Measurements from ENCODE around the gene NUP153. TPM values are rescaled to one million over a fixed set of nuclear protein-coding genes. Genes with fewer than 3 reads are reported as not detected.

The NUP153 gene
- polyA plus RNA-seq, 2 of the 4 experiments (the other 2 are of a cell fraction) = 26.4 to 47.3 TPM

DNA sequence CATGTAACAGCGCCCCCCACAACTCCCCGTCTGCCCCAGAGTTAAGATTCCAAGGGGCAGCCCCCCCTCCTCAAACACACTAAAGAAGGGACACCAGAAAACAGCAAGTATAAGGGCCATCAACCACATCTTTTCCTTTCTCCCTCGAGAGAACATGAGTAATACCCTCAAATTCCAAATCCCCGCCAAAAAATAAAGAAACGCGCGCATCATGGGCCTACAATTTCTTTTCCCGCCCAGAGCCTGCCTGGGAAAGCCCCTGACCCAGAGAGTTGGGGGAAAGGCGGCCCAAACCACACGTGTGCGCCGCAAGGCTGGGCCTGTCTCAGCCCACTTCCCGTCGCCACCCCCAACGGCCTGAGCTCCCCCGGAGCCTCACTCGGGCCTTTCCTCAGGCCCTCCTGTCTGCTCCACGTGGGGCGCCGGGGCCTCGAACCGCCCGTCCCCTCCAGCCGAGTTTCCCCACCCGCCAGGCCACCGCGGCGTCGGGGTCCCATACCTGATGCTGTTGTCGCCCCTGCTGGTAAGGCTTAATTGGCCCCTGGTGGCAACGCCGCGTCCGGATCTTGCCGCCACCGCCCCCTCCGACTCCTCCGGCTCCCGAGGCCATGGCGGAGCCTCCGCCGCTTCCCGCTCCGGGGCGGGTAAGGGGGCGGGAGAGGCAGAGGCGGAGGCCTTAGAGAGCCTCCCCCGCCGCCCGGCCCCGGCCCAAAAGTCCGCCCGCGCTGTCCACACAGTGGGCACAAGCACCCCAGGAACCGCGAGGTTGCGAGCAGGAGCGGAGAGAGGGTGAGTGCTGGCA lies 746 bp downstream of the NUP153 start (continued):
- TF ChIP-seq, protein P1, sequence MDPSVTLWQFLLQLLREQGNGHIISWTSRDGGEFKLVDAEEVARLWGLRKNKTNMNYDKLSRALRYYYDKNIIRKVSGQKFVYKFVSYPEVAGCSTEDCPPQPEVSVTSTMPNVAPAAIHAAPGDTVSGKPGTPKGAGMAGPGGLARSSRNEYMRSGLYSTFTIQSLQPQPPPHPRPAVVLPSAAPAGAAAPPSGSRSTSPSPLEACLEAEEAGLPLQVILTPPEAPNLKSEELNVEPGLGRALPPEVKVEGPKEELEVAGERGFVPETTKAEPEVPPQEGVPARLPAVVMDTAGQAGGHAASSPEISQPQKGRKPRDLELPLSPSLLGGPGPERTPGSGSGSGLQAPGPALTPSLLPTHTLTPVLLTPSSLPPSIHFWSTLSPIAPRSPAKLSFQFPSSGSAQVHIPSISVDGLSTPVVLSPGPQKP (IDR thresholded peaks at IDR 0.05; ENCODE audit: low read depth, low read length) = no peak
- no peak for TF ChIP-seq KDM1A (IDR thresholded peaks at IDR 0.05; ENCODE audit: low read depth)
- no peak for TF ChIP-seq HEYL (CRISPR knock-in tag; IDR thresholded peaks at IDR 0.05)
- TF ChIP-seq HDAC2 (IDR thresholded peaks at IDR 0.05) = no peak
- no peak for TF ChIP-seq NPAS2 (CRISPR knock-in tag; IDR thresholded peaks at IDR 0.05; ENCODE audit: borderline replicate concordance)
- no peak for TF ChIP-seq EHMT2 (IDR thresholded peaks at IDR 0.05; ENCODE audit: low read depth)
- no peak for TF ChIP-seq EP300 (IDR thresholded peaks at IDR 0.05)
- no peak for TF ChIP-seq KDM5A (IDR thresholded peaks at IDR 0.05)
- TF ChIP-seq HOXB5 (CRISPR knock-in tag; IDR thresholded peaks at IDR 0.05) = peak; percentile 65; the same call in 1 of the 2 replicates
- TF ChIP-seq FOXS1 (CRISPR knock-in tag; IDR thresholded peaks at IDR 0.05) = no peak
- no peak; the same call in 1 of the 2 replicates for TF ChIP-seq HOXB13 (CRISPR knock-in tag; IDR thresholded peaks at IDR 0.05; ENCODE audit: low read depth)
- TF ChIP-seq ESRRA (IDR thresholded peaks at IDR 0.05; ENCODE audit: borderline replicate concordance, low read length) = no peak

DNA sequence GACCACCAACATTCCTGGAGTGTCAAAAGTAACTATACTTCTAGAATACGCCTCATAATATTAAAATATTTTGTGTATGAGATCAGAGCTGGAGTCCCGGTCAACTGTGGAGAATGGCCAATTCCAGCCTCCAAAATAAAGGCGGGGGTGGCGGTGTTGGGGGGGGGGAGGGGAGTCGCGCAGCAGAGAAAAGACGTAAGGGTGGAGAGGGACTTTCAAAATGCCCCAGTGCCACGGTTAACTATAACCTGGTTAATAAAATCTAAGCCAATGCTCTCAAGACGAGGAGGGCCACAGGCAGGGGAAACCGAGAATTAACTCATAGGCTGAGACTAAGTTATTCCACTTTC lies 1.3 kb downstream of the NUP153 start:
- DNase-seq (ENCODE audit: low read depth in 1 of 2, low spot score in 1 of 2) (peak; percentile 52 to 57), ATAC-seq (peak; percentile 17 to 37; a peak in 4 of 6 replicates), FAIRE-seq (no peak)
- ChIA-PET CTCF (no interaction called here), POLR2A (no interaction called here)
- peak overlapping the region; percentile 94 for H3K4me3 ChIP-seq
- H3K27ac ChIP-seq = peak overlapping the region; percentile 98
- H3K4me1 ChIP-seq = peaks cover 25% of the 10 kb centered on the region; the same call in 2 of the 3 replicates
- WGBS (ENCODE audit: missing lambda C conversion rate) = 0% methylated on average over 7 of the region's 10 CpGs
- H3K9me3 ChIP-seq = no peaks in the 10 kb centered on the region
- TF ChIP-seq, protein P2, sequence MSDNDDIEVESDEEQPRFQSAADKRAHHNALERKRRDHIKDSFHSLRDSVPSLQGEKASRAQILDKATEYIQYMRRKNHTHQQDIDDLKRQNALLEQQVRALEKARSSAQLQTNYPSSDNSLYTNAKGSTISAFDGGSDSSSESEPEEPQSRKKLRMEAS (IDR thresholded peaks at IDR 0.05) = no peak
- no peak for TF ChIP-seq EHMT2 (IDR thresholded peaks at IDR 0.05; ENCODE audit: low read depth)
- TF ChIP-seq, protein P3, sequence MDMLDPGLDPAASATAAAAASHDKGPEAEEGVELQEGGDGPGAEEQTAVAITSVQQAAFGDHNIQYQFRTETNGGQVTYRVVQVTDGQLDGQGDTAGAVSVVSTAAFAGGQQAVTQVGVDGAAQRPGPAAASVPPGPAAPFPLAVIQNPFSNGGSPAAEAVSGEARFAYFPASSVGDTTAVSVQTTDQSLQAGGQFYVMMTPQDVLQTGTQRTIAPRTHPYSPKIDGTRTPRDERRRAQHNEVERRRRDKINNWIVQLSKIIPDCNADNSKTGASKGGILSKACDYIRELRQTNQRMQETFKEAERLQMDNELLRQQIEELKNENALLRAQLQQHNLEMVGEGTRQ (IDR thresholded peaks at IDR 0.05) = no peak
- TF ChIP-seq, protein P4, sequence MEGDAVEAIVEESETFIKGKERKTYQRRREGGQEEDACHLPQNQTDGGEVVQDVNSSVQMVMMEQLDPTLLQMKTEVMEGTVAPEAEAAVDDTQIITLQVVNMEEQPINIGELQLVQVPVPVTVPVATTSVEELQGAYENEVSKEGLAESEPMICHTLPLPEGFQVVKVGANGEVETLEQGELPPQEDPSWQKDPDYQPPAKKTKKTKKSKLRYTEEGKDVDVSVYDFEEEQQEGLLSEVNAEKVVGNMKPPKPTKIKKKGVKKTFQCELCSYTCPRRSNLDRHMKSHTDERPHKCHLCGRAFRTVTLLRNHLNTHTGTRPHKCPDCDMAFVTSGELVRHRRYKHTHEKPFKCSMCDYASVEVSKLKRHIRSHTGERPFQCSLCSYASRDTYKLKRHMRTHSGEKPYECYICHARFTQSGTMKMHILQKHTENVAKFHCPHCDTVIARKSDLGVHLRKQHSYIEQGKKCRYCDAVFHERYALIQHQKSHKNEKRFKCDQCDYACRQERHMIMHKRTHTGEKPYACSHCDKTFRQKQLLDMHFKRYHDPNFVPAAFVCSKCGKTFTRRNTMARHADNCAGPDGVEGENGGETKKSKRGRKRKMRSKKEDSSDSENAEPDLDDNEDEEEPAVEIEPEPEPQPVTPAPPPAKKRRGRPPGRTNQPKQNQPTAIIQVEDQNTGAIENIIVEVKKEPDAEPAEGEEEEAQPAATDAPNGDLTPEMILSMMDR (IDR thresholded peaks at IDR 0.05) = peak; percentile 23; the same call in 1 of the 3 replicates
- peak overlapping the region; percentile 96 for H3K4me2 ChIP-seq

DNA sequence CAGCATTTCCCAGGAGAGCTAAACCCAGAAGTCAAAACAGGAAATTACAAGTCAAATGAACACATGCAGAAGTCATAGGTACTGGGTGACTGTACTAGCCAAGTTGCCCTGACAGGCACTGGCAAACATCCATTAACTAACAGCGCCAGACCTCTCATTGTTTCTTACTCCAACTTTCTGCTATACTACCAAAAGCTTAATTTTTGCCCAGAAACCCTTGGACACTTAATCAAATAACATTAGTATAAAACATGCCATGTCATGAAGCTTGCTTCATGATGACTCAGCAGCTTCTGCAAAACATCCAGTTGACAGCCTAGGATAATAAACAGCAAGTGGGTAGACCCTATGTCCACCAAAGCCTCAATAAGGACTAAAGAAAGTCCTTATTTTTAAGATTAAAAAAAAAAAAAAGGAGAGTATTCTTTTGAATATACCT lies 3.5 kb downstream of the NUP153 start:
- Histone ChIP-seq H3K4me1 (peaks cover 27% of the 10 kb centered on the region; the same call in 2 of the 3 replicates), H3K4me3 (no peak overlapping the region)
- POLR2A ChIA-PET = no interaction called here

More for the DNA sequence above, 3.5 kb downstream of the NUP153 start:
- DNase-seq (ENCODE audit: low read depth in 1 of 2, low spot score in 1 of 2) (peak in 1 of 2 experiments; percentile 39), ATAC-seq (no peak), FAIRE-seq (no peak)
- Histone ChIP-seq H3K9me3 (no peaks in the 10 kb centered on the region), H3K4me2 (peak overlapping the region; percentile 96), H3K27ac (peak overlapping the region; percentile 45 to 84)
- 40% methylated on average over 1 of the region's 1 CpG for WGBS (ENCODE audit: missing lambda C conversion rate)
- CTCF ChIA-PET = interaction anchor here (0.8 to 4.1 kb wide), 4 partner anchors 9 to 468 kb away, joined by 3 to 15 read pairs (median 3); no protein-coding TSS in a partner anchor
- TF ChIP-seq MAFK (IDR thresholded peaks at IDR 0.05; ENCODE audit: partially characterized antibody) = peak; percentile 98
- TF ChIP-seq, protein P2 (IDR thresholded peaks at IDR 0.05) = no peak
- TF ChIP-seq NFE2L2 (conservative IDR thresholded peaks at IDR 0.05; ENCODE audit: low read length) = peak; percentile 90
- no peak for TF ChIP-seq FOSL2 (IDR thresholded peaks at IDR 0.05)
- peak; percentile 46; the same call in 1 of the 2 replicates for TF ChIP-seq FOSL2 (CRISPR knock-in tag; IDR thresholded peaks at IDR 0.05)
